GM10248 (cell line): ENCODE measurements around the gene ZSWIM9.
A peak's percentile ranks its signal among the peaks of the same experiment; 100 is the strongest.

ENCODE experiments used
- CTCF ChIA-PET: fragments of 300-600 bp; sonication (Branson Sonifier 250); formaldehyde crosslinking; extraction: SDS; loops from one replicate; lab custom pipeline; 2021; ENCODE audit warnings: antibody characterized with exemption; lab: Yijun Ruan, JAX
- POLR2A ChIA-PET: fragments of 350-650 bp; sonication (Branson Sonifier 250); formaldehyde crosslinking; extraction: SDS; loops from one replicate; lab custom pipeline; 2020; ENCODE audit warnings: antibody characterized with exemption; lab: Yijun Ruan, JAX
- DNase-seq: peaks from one replicate; pipeline ENCODE4 v3.0.0; 2012; ENCODE audit errors: extremely low spot score
- TF ChIP-seq, protein P1 (sequence below): IDR thresholded peaks from 2 replicates; pipeline ENCODE4 v1.5.1; 2012; ENCODE audit warnings: mild to moderate bottlenecking, low read depth; ENCODE audit errors: extremely low read depth, missing control alignments, control extremely low read depth

Gene ZSWIM9

DNA sequence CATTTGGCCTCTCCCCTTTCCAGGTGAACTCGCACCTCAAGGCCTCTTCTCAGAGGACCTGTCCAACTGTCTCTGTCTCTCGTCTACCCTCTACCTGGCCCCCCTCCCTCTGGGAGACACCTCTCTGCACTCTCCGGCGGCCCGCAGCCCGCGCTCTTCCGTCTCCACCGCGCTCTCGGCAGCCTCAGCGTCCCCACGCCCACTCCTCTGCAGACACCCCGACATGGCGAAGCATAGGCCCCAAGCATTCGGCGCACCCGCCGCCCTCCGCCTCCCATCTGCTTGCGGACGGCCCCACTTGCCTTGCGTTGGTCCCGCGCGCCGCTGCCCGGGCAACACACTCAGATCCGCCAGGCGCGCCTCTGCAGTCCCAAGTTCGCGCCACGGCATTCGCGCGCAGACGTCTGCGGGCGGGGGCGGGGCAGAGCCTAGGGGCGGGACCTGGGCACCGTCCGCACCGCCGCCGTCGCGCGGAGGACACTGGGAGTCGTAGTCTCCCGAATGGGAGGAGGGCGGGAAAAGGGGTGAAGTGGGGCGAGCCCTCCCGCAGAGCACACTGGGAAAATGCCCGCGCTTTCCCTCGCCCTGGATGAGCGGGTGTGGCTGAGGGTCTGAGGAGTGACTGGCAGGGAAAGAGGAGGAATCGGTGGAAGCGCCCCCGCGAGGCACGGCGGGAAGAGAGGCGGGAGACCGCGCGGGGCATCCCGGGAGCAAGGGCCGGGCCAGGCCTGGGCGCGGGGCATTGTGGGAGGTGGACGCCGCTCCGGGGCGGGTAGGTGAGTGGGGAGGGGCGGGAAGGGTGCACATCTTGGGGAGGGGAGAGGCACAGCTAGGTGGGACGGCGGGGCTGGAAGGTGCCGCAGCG, at the start of gene ZSWIM9, which contains the start of gene LIG1:
ZSWIM9 (plus strand) TSS at position 742 of the 865 bp plus-strand sequence. CDS start 1,123 bp downstream, outside the sequence.
LIG1 (minus strand) TSS at position 406 of the 865 bp plus-strand sequence. CDS start 4,778 bp downstream, outside the sequence.
- DNase-seq: peak; percentile 95
- ChIA-PET CTCF (interaction anchor here (1.3 to 2.3 kb wide), 3 partner anchors 17 to 25 kb away, joined by 3 to 6 read pairs (median 3); no protein-coding TSS in a partner anchor), POLR2A (interaction anchor here (0.7 to 1.1 kb wide), 3 partner anchors 34 to 449 kb away, joined by 5 to 9 read pairs (median 6); partner anchors contain the start of genes RPL18 and SPHK2)
- TF ChIP-seq, protein P1, sequence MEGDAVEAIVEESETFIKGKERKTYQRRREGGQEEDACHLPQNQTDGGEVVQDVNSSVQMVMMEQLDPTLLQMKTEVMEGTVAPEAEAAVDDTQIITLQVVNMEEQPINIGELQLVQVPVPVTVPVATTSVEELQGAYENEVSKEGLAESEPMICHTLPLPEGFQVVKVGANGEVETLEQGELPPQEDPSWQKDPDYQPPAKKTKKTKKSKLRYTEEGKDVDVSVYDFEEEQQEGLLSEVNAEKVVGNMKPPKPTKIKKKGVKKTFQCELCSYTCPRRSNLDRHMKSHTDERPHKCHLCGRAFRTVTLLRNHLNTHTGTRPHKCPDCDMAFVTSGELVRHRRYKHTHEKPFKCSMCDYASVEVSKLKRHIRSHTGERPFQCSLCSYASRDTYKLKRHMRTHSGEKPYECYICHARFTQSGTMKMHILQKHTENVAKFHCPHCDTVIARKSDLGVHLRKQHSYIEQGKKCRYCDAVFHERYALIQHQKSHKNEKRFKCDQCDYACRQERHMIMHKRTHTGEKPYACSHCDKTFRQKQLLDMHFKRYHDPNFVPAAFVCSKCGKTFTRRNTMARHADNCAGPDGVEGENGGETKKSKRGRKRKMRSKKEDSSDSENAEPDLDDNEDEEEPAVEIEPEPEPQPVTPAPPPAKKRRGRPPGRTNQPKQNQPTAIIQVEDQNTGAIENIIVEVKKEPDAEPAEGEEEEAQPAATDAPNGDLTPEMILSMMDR: no peak

DNA sequence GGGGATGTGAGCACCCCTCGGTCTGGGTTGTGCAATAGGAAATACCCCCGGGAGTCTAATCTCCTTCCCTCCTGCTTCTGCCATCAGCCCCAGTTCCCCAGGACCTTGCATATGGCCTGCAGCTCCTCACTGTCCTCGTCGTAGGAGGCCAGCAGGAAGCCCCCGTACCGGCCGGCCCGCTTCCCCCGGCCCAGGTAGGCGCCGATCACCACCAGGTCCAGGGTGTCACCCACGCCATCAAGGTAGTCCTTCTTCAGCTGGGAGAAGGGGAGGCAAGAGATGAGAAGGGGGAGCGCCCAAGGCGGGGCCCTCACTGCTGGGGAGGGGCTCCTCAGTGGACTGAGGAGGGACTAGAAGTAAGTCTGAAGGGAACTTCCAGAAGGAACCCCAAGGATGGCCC, 49.4 kb upstream of the ZSWIM9 start:
- CTCF ChIA-PET: interaction anchor here (2.7 to 4.7 kb wide), 3 partner anchors 11 to 29 kb away, joined by 6 to 27 read pairs (median 8); partner anchors contain the start of gene PLA2G4C
- POLR2A ChIA-PET: no interaction called here
- TF ChIP-seq, protein P1: no peak
- DNase-seq: no peak

DNA sequence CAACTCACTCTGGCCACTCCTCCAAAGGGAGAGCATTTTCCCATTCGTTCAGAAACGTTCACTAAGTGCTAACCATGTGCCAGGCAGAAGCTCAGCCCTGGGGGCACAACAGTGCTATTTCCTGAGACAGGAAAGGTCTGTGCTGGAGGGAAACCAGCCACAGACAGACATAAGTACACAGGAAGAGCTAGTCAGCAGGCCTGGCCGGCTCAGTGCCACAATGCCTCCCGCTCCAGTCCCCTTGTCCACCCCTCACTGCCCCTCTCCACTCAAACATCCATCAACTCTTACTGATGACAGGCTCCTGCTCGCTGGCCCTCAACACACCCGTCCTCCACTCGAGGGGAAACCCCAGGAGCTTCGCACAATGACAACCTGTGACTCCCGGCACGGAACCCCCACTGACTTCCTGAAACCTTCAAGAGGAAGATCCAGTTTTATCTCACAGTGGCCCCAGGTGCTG, 48.5 kb upstream of the ZSWIM9 start:
- TF ChIP-seq, protein P1: no peak
- CTCF ChIA-PET: interaction anchor here (0.8 to 4.7 kb wide), 6 partner anchors 12 to 72 kb away, joined by 3 to 27 read pairs (median 6); partner anchors contain the start of gene PLA2G4C
- POLR2A ChIA-PET: interaction anchor here (0.6 to 1.1 kb wide), 2 partner anchors 12 to 58 kb away, joined by 4 to 6 read pairs; partner anchors contain the start of gene PLA2G4C
- peak; percentile 81 for DNase-seq

DNA sequence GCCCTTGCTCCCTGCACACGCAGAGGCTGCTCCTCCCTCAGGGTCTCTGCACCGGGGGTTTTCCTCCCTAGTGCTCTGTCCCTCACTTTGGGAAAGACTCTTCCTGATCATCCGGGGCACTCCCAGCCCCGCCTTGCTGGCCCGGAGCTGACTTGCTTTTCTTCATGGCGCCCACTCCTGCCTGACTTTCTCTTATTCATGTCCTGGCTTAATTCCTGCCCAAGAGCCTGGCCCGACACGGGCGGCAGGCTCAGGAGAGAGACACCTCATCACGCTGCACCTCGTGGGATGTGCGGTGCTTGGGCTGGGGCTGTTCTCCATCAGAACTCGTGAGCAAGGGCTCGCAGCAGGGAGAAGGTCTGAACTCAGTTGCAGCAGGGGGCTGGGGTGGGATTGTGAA, 48.1 kb upstream of the ZSWIM9 start:
- ChIA-PET CTCF (interaction anchor here (0.8 to 4.7 kb wide), 6 partner anchors 12 to 72 kb away, joined by 3 to 27 read pairs (median 6); partner anchors contain the start of gene PLA2G4C), POLR2A (interaction anchor here (0.6 to 1.1 kb wide), 2 partner anchors 12 to 58 kb away, joined by 4 to 6 read pairs; partner anchors contain the start of gene PLA2G4C)
- no peak for DNase-seq
- TF ChIP-seq, protein P1: no peak

DNA sequence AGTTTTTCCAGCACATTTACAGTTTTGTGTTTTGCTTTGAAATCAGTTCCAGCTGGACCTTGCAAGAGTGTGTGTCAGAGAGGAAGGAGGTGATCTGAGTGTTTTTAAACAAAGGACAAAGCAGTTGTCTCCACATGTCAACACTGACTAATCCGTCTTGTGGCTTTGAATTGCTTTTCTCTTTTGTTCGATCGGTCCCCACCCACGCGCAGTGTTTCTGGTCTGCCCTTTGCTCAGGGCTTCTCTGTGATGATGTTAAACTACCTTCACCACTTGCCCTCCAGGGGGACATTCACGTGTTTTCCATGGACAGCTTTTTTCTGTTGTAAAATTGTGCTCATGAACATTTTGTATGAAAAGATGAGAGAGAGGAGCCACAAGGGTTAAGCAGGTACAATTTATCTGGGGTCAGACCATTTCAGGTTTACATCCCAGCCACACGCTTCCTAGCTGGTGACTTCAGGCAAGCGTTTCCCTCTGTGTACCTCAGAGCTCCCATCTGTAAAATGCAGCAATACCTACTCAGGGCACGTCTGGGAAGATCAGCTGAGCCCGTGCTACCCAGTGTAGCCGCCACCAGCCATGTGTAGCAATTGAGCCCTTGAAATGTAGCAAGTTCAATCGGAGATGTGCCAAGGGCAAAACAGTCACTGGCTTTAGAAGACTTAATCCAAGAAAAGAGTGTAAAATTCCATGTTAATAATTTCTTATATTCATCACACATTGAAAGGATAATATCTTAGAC, 46.4 kb upstream of the ZSWIM9 start:
- CTCF ChIA-PET: interaction anchor here (1.1 to 4.7 kb wide), 6 partner anchors 10 to 28 kb away, joined by 3 to 27 read pairs (median 8); partner anchors contain the start of gene PLA2G4C
- TF ChIP-seq, protein P1: no peak
- DNase-seq: peak; percentile 62
- POLR2A ChIA-PET: no interaction called here
